GM12864 (cell line): ENCODE data around the gene PLEKHG5.

Experiments used
- DNase-seq: peaks from one replicate; pipeline ENCODE4 v3.0.0-alpha.2; 2011; ENCODE audit warnings: low read depth
- H3K4me3 ChIP-seq: 2 replicates; pipeline ENCODE4 v1.5.1; 2011; ENCODE audit warnings: mild to moderate bottlenecking, low read depth, low read length, control low read depth
- CTCF ChIP-seq: IDR thresholded peaks from 2 replicates; pipeline ENCODE4 v1.5.1; 2011; ENCODE audit warnings: low read depth, mild to moderate bottlenecking, moderate library complexity, low read length, control low read depth, inconsistent platforms; ENCODE audit errors: missing control alignments

PLEKHG5 gene

DNA sequence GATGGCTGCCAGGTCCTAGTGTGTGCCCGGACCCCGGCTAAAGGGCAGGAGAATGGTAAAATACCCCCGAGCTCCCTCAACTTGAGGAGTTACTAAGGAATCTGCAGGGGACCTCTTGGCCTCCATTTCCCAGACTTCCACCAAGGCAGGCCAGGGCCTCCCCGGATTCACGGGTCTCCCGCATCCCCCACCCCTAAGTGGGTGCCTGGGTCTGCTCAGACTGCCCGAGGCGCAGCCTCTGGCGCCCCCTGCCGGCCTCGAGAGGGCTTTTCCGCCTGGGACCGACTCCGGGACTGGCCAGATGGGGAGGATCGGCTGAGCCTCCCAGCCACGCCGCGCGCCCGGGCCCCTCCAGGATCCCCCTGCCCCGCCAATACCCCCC, 1.7 kb downstream of the PLEKHG5 start:
- peak overlapping the region; percentile 68 for H3K4me3 ChIP-seq
- peak; percentile 95 for TF ChIP-seq CTCF
- no peak for DNase-seq

GRCh38 chr1:6489383-6489765, 2.1 kb downstream of the PLEKHG5 start:
- no peak for TF ChIP-seq CTCF
- DNase-seq = no peak
- no peak overlapping the region for H3K4me3 ChIP-seq

GRCh38 chr1:6488602-6489382, 2.7 kb downstream of the PLEKHG5 start:
- no peak for TF ChIP-seq CTCF
- H3K4me3 ChIP-seq = no peak overlapping the region
- DNase-seq = no peak

DNA sequence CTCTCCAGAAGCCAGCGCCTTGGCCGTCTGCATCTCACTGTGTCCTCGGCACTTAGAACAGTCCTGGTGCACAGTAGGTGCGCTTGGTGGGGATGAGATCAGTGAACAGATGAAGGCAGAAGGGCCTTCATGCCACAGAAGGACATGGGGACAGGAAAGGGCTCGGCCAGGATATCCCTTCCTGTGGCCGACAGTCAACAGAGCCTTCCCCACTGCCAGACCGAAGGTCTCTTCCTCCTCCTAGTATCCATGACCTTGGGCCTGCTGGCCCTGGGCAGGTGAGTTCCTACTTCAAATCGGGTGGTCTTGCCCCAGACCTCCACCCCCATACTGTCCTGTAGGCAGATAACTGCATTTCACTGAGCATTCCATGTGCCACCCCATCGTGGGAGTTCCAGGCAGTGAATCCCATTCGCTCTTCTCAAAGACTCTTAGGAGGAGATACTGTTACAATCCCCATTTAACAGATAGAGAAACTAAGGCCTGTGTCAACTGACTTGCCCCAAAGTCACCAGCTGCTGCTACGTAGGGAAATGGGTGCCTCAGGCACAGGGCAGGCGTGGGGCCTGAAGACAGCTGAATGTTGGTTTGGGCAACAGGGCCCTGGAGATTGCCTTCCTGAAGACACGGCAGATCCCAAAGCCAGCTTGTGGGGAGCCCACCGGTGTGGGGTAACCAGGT, 3.5 kb downstream of the PLEKHG5 start:
- DNase-seq = no peak
- TF ChIP-seq CTCF = no peak
- H3K4me3 ChIP-seq = no peak overlapping the region

- no peak overlapping the region for H3K4me3 ChIP-seq
- peak; percentile 96 for TF ChIP-seq CTCF
- no peak for DNase-seq
These were observed 4.9 kb downstream of the PLEKHG5 start for GRCh38 chr1:6486433-6487011.

DNA sequence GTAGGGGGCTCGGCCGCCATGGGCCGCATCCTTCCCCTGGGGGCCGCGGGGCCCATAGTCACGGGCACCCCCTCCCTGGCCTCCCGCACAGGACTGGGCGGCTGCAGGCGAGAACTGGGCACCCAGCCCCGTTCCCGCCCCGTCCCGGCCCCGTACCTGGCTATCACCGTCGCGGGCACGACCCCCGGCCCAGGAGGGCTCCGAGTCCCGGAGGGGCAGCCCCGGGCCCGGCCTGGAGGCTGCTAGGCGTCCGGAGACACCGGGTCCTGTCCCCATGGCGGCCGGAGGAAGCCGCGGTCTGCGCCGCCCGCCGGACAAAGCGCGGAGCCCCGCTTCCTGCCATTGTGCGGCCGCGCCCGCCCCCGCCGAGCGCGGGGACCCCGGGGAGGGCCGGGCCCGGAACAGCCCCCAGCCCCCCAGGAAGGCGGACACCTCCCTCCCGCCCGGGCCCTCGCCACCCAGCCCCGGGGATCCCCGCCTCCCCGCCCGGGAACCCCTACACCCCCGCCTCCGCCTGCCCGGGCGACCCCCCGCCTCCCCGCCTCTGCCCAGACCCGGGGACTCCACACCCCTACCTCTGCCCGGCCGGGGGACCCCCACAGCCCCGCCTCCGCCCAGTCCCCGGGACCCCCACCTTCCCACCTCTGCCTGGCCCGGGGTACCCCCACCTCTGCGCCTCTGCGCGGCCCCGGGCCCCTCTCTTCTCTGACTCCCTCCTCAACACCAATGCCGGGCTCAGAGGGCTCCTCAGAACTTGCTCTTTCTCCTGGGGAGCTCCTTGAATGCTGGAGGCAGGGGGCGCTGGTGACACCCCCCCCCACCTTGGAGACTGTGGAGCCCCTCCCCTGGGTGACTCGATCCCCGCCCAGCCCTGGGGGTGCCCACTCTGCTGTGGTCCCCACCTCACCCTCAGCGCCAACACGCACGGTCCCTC, 6.0 kb downstream of the PLEKHG5 start:
- no peak for TF ChIP-seq CTCF
- no peak overlapping the region for H3K4me3 ChIP-seq
- DNase-seq = no peak
